Measurements from ENCODE around the gene IFT172.
"Not testable (repeated sequence)": the region's sequence is repeated elsewhere in the genome, so short reads cannot be mapped to it uniquely, and the experiment has no call there.

The IFT172 gene

GRCh38 chr2:27489498-27490397 is at the start of gene IFT172:
Gene IFT172, minus strand, starts transcription at chr2:27489743. Its CDS starts 90 bp downstream, at chr2:27489653.
- DNase-seq, result peak; percentile 100

- DNase-seq, result not testable (repeated sequence)
These were observed 49.4 kb upstream of the IFT172 start for GRCh38 chr2:27538839-27539450.

- DNase-seq, result no peak
These were observed 47.7 kb upstream of the IFT172 start for GRCh38 chr2:27537287-27537686.

- DNase-seq, result no peak
These were observed 42.4 kb upstream of the IFT172 start for GRCh38 chr2:27531983-27532382.

- DNase-seq, result no peak
These were observed 37.6 kb upstream of the IFT172 start for GRCh38 chr2:27527182-27527581.

- no peak for DNase-seq
These were observed 32.9 kb upstream of the IFT172 start for GRCh38 chr2:27522400-27522945.

- DNase-seq, result no peak
These were observed 30.8 kb upstream of the IFT172 start for GRCh38 chr2:27520316-27520715.

GRCh38 chr2:27518782-27519113 is 29.2 kb upstream of the IFT172 start:
- no peak for DNase-seq

GRCh38 chr2:27518113-27518781 is 28.7 kb upstream of the IFT172 start:
- DNase-seq, result no peak

- DNase-seq, result no peak
These were observed 19.8 kb upstream of the IFT172 start for GRCh38 chr2:27509326-27509725.

GRCh38 chr2:27507293-27507692 is 17.8 kb upstream of the IFT172 start:
- DNase-seq, result no peak

- DNase-seq, result no peak
These were observed 17.0 kb upstream of the IFT172 start for GRCh38 chr2:27506587-27506986.

GRCh38 chr2:27502142-27502541 is 12.6 kb upstream of the IFT172 start:
- DNase-seq, result no peak

- no peak for DNase-seq
These were observed 11.5 kb upstream of the IFT172 start for GRCh38 chr2:27501042-27501441.

- no peak for DNase-seq
These were observed 9.4 kb upstream of the IFT172 start for GRCh38 chr2:27498975-27499374.

GRCh38 chr2:27497288-27497627 is 7.7 kb upstream of the IFT172 start:
- DNase-seq, result no peak

- DNase-seq, result no peak
These were observed 7.1 kb upstream of the IFT172 start, which contains the start of gene GCKR for GRCh38 chr2:27496357-27497287. Gene GCKR, plus strand, starts transcription at chr2:27496839. Its CDS starts 66 bp downstream, at chr2:27496905.

GRCh38 chr2:27495840-27496356 is 6.4 kb upstream of the IFT172 start:
- DNase-seq, result no peak

- DNase-seq, result peak; percentile 35
These were observed 5.5 kb upstream of the IFT172 start, which contains the start of gene FNDC4 for GRCh38 chr2:27494944-27495554. Gene FNDC4, minus strand, starts transcription at chr2:27495200. Its CDS starts 521 bp downstream, at chr2:27494679.

- DNase-seq, result no peak
These were observed 4.9 kb upstream of the IFT172 start for GRCh38 chr2:27494284-27494943.

- DNase-seq, result no peak
These were observed 4.4 kb upstream of the IFT172 start for GRCh38 chr2:27493948-27494283.

Measured in CD4-positive, alpha-beta T cell treated with Interleukin-6 for 4 hours (primary cell).